Measurements from ENCODE around the gene NFATC1.

Gene NFATC1

GRCh38 chr18:79440316-79441110 lies 44.8 kb downstream of the NFATC1 start:
- Histone ChIP-seq H3K9me3 (no peaks in the 10 kb centered on the region), H3K27me3 (no peaks in the 10 kb centered on the region), H3K36me3 (no peaks in the 10 kb centered on the region), H3K27ac (no peak overlapping the region), H3K4me3 (ENCODE audit: low read depth in 1 of 2, low read length in 1 of 2) (no peak overlapping the region), H3K4me1 (ENCODE audit: control insufficient read depth in 1 of 2, insufficient read depth in 1 of 2, low read depth in 1 of 2, low read length in 1 of 2) (no peaks in the 10 kb centered on the region)
- TF ChIP-seq CTCF (IDR thresholded peaks at IDR 0.05): no peak

- Histone ChIP-seq H3K4me1 (ENCODE audit: control insufficient read depth in 1 of 2, insufficient read depth in 1 of 2, low read depth in 1 of 2, low read length in 1 of 2) (no peaks in the 10 kb centered on the region), H3K36me3 (no peaks in the 10 kb centered on the region)
- no peak for TF ChIP-seq CTCF (IDR thresholded peaks at IDR 0.05)
Observed at GRCh38 chr18:79441420-79441819, 45.7 kb downstream of the NFATC1 start.

GRCh38 chr18:79442508-79443221 lies 46.9 kb downstream of the NFATC1 start:
- H3K27me3 ChIP-seq: no peaks in the 10 kb centered on the region
- no peak overlapping the region for H3K4me3 ChIP-seq (ENCODE audit: low read depth in 1 of 2, low read length in 1 of 2)
- no peaks in the 10 kb centered on the region for H3K36me3 ChIP-seq
- no peaks in the 10 kb centered on the region for H3K4me1 ChIP-seq (ENCODE audit: control insufficient read depth in 1 of 2, insufficient read depth in 1 of 2, low read depth in 1 of 2, low read length in 1 of 2)
- no peak overlapping the region for H3K27ac ChIP-seq
- no peaks in the 10 kb centered on the region for H3K9me3 ChIP-seq
- TF ChIP-seq CTCF (IDR thresholded peaks at IDR 0.05): no peak

More at GRCh38 chr18:79441420-79441819, 45.7 kb downstream of the NFATC1 start:
- Histone ChIP-seq H3K27me3 (no peaks in the 10 kb centered on the region), H3K9me3 (no peaks in the 10 kb centered on the region), H3K4me3 (ENCODE audit: low read depth in 1 of 2, low read length in 1 of 2) (no peak overlapping the region), H3K27ac (no peak overlapping the region)

- Histone ChIP-seq H3K4me3 (ENCODE audit: low read depth in 1 of 2, low read length in 1 of 2) (no peak overlapping the region), H3K27me3 (no peaks in the 10 kb centered on the region), H3K4me1 (ENCODE audit: control insufficient read depth in 1 of 2, insufficient read depth in 1 of 2, low read depth in 1 of 2, low read length in 1 of 2) (no peaks in the 10 kb centered on the region), H3K9me3 (no peaks in the 10 kb centered on the region), H3K27ac (no peak overlapping the region), H3K36me3 (peaks cover 7% of the 10 kb centered on the region)
- TF ChIP-seq CTCF (IDR thresholded peaks at IDR 0.05): no peak
Observed at GRCh38 chr18:79445221-79445620, 49.5 kb downstream of the NFATC1 start.

GRCh38 chr18:79445696-79446561 lies 50.2 kb downstream of the NFATC1 start:
- Histone ChIP-seq H3K27ac (no peak overlapping the region), H3K36me3 (peaks cover 8% of the 10 kb centered on the region), H3K4me3 (ENCODE audit: low read depth in 1 of 2, low read length in 1 of 2) (no peak overlapping the region), H3K4me1 (ENCODE audit: control insufficient read depth in 1 of 2, insufficient read depth in 1 of 2, low read depth in 1 of 2, low read length in 1 of 2) (no peaks in the 10 kb centered on the region), H3K9me3 (no peaks in the 10 kb centered on the region), H3K27me3 (no peaks in the 10 kb centered on the region)
- no peak for TF ChIP-seq CTCF (IDR thresholded peaks at IDR 0.05)
